ENCODE results near the gene ANKRD10.

DNA sequence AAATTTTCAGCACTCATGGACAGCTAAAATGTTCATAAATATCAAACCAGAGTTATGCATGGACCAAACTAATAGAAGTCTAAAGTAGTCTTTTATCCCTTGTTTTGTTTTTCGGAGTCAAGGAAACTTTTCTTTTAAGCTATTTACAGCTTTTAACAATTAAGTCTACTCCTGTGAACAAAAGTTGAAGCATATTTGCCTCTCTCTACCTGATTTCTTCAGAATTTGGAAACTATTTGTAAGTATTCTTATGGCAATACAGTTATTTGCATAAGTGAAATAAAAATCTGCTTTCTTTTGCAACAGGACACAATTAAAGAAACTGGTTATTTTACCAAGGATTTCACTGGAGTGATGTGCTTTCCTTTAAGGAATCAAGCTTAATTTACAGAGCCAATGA lies 47.1 kb upstream of the ANKRD10 start:
- TF ChIP-seq CTCF (IDR thresholded peaks at IDR 0.05) = no peak
- no peak for TF ChIP-seq POLR2A (IDR thresholded peaks at IDR 0.05)

All from heart left ventricle (tissue), 13 donors.